HG03354 (cell line): ENCODE data around the gene CPED1.
"Not testable (repeated sequence)": the region's sequence is repeated elsewhere in the genome, so short reads cannot be mapped to it uniquely, and the experiment has no call there.

Experiments used
- ATAC-seq: cut with Tn5 transposase; IDR thresholded peaks from one replicate; pipeline ENCODE4 v1.9.1; 2021; ENCODE audit warnings: mild to moderate bottlenecking; ENCODE audit not compliant: unreplicated experiment, poor library complexity, severe bottlenecking

Gene CPED1

DNA sequence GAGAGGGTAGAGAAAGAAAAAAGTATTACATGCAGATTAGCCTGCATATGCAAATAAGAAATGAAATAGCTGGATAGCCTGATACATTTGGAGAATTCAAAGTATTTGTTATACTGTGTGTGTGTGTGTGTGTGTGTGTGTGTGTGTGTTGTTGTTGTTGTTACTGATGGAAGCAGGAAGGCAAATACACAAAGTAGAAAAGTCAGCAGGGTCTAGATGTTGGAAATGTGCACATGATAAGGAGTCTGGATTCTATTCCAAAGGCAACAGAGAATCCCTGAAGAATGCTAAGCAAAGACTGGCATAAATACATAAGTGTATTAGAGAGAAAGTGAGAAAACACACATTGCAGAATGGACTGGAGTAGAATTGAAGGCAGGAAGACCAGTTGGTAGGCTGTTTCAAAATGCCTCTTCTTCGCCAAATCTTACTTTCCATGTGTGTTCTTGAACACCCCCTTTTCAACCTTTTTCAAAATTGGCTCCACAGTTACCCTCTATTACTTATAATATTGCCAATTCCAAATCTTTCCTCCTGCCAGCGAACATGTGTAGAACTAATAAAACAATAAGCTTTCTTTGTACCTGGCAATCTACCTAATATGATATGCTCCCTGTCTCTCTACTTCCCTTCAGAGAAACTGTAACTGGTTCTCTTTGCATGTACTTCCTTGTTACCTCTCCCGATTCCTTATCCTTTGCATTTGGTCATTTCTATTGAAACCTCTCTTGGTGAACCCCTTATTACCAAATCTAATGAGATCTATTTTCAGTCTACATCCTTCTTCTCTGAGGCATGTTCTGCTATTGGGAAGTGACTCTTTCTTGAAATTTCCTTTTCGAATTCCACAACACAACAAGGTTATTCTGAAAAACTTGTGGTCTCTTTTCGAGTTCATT is 6.2 kb downstream of the CPED1 start:
- ATAC-seq, result no peak

DNA sequence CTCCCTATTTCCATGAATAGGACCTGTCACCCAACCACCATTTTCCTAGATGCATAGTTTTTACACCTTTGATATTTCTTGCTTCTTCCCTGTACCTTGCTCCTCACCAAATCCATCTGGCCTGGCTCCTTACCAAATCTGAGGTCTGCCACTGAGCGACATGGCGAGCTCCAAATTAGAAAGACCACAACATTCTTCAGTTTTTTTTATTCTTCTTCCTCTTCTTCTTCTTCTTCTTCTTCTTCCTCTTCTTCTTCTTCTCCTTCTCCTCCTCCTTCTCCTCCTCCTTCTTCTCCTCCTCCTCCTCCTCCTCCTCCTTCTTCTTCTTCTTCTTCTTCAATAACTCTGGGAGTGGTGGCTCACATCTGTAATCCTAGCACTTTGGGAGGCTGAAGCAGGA is 7.1 kb downstream of the CPED1 start:
- no peak for ATAC-seq

- ATAC-seq, result no peak
These were observed 7.9 kb downstream of the CPED1 start for GRCh38 chr7:120996333-120996987.

DNA sequence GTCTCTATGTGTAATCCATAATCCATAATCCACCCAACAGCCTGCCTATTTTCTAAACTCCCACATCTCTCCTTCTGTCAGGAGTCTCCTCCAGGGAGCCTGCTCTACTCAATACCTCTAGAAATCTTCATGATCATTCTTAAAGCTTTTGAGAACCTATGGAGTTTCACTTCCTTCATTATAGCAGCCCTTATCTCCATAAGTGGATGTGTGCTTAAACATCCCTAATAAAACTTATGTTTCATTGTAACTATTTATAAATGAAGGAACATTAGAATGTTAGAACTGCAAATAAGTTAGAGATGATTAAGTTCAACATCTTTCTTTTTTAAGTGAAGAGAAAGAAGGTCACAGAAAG is 8.5 kb downstream of the CPED1 start:
- ATAC-seq, result no peak

DNA sequence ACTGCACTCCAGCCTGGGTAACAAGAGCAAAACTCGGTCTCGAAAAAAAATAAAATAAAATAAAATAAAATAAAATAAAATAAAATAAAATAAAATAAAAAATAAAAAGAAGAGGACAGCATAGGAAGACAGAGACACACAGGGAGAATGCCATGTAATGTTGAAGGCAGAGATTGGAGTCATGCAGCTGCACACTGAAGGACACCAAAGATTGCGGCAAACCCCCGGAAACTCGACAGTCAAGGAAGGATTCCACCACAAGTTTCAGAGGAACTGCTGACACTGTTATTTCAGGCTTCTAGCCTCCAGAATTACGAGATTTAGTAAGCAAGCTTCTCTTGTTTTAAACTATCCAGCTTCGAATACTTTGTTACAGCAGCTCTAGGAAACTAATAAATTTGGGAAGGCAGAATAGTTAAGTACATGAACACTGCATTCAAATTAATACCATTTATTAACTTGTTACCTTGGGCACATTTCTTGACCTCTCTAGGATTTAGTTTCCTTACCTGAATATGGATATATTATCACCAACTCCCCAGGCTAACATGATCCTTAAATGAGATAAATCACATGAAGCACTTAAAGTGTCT is 9.5 kb downstream of the CPED1 start:
- no peak for ATAC-seq

DNA sequence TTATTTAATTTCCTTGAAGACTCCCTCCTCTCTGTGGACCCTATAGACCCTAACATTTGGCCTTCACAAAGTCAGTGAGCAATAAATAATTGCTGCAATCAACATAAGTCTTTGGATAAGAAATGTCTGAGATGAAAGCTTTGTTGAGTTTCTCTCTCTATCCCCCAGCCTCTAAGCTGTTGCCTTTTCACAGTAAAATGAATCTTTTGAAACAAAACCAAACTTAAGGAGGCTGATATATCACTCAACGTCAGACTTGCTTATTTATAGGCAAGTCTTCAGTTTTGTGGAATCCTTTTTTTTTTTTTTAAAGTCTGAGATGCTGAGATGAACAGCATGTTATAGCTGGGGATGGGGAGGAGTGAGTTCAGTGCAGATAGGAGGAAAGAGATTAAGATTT is 10.0 kb downstream of the CPED1 start:
- no peak for ATAC-seq

GRCh38 chr7:120998996-120999565 is 10.6 kb downstream of the CPED1 start:
- ATAC-seq, result no peak

DNA sequence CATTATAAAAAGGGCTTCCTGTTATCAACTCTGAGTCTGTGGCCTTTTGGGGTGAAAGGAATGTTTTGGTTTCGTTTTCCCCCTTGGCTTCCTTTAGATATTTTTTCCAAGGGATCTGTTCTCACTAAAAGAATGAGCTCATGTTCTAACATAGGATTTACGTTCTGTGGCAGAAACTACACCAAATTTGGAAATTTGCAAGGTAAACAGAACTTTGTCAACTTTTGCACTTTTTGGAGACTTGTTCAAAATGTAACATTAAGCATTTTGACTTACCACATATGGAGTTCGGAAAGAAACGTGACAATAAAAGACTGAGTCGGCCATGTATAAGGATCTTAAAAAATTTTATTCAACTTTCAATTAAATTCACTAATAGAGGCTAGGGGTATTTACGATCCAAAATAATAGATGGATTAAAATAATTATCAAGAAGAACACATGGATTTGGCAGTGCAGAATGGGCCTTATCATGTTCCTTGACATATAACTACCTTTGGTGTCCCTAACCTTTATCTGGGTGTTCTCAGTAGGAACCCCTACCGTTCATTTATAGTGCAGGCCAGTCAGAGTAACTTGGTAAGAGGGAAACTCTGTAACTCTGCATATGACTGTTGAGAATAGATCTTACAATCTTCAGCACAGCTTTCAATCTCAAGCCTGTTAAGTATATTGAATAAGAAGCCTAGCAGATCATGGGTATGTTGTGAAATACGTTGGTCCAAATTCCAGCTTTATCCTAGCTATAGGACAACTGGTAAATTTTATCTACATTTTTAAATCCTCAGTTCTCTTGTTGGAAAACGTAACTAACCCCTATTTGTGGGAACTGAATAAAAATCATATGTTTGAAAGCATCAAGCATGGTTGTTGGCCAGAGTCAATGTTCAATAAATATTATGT is 11.8 kb downstream of the CPED1 start:
- ATAC-seq, result no peak

DNA sequence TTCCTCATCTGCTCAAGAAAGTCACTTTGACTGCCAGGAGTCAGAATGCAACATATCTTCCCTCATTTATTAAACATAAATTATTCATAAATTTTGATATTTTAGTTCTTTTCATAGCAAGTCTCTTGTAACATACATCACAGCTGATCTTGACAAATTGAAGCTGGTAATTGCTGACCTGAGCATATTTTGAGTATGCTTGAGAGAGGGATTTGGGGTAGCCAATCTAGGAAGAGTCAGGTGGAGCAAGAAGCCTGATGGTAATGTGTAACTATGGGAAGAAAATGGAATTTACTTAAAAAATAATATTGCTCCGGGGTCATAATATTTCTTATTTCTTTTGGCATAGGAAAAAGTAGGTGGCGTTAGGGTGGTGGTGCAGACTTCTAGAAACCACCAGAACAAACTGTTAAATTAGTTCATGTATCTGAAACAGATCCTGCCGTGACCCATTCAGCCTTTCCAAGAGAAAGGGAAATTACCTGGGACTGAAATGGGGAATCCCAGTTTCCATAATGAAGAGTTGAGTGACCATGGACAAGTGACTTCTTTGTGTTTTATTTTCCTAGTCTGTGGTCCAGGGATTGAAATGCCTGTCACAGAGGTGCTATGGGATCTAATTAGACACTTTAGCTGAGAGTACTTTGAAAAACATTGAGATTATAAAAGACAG is 12.9 kb downstream of the CPED1 start:
- no peak for ATAC-seq

- ATAC-seq, result no peak
These were observed 13.7 kb downstream of the CPED1 start for GRCh38 chr7:121002048-121002756.

GRCh38 chr7:121002757-121003200 is 14.3 kb downstream of the CPED1 start:
- ATAC-seq, result no peak

DNA sequence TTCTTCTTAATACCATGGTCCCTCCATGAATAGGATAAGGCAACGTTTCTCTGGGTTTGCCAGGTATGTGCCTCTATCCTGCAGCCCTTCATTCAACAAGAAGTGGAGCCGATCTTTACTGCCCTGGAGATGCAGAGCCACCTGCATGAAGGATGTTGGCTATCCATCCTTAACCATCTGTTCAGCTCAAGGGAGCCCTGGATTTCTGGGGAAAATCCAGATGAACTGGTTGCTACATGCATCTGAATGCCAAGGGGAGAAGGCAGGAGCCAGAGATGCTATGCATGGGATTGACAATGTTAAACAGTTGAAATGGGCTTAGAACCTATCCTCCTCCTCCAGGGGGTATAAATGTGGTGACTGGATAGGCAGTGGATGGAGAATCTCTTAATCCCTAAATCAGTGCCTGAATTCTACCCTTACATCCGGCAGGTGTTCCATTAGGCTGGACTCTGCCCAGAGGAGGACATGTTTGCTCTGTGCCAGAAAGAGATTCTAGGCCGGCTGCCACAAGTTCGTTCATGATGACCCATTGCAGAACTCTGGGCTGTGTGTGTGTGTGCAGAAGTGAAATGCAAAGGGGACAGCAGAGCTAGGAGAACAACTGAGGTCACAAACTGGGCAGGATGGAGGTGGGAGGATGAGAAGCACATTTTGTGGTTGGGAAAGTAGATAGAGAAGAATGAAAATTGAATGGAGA is 15.6 kb downstream of the CPED1 start:
- ATAC-seq, result no peak

GRCh38 chr7:121005058-121005457 is 16.5 kb downstream of the CPED1 start:
- not testable (repeated sequence) for ATAC-seq

DNA sequence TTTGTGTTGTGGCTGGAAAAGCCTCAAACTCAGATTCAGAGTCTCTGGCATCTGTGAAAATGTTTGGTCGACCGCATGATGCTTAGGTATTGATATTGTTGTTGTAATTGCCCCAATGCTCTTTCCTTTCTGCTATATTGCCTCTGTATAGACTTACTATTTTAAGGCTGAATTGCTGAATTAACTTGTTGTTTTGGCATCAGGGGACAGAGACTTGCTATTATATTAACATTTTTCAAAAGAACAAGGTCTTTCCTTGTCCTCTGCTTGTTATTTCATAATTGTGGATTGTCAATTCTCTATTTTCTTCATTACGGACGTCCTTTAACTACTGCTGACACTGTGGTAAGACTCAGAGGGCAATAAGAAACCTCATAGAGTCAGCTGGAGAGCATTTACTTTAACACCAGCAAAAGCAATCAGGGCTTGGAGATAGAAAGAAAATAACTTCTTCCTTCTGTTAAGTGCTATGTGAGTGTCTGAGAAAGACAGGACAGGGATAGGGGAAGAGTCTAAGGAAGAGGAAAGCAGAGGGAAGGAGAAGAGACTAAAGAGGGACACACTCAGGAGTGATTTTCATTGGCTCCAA is 17.6 kb downstream of the CPED1 start:
- no peak for ATAC-seq

- ATAC-seq, result no peak
These were observed 18.3 kb downstream of the CPED1 start for GRCh38 chr7:121006711-121007315.

GRCh38 chr7:121008816-121009215 is 20.3 kb downstream of the CPED1 start:
- ATAC-seq, result no peak

- ATAC-seq, result no peak
These were observed 22.9 kb downstream of the CPED1 start for GRCh38 chr7:121011401-121011800.
